ENCODE results near the gene PRM3.
A peak's percentile ranks its signal among the peaks of the same experiment; 100 is the strongest.

PRM3 gene

DNA sequence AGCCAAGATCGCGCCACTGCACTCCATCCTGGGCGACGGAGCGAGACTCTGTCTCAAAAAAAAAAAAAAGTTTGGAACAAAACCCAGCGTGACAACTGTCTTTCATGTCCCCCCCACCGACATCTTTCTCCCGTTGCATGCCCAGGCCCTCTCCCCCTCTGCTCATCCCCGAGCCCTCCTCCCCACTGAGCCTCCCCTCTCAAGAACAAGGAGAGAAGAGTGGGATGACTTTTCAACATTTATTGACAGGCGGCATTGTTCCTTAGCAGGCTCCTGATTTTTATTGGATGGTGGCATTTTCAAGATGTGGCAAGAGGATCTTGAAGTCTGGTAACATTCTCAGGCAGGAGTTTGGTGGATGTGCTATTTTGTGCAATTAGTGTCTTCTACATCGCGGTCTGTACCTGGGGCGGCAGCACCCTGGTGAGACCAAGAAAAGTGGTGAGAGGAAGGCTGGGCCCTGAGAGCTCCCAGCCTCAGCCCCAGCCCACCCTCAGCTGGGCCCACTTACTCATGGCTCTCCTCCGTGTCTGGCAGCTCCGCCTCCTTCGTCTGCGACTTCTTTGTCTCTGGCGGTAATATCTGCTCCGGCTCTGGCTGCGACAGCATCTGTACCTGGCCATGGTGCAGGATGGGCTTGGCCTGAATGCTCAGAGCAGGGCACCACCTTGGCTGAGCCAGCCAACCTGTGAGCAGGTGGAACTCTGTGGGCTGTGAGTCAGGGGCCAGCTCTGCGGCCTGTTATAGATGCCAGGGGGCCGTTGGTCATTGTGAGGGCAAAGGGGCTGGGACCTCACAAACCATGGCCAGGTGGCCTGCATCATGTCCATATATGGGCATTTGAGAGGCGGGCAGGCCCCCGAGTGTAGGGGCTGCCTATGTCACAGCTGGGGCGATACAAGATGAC is 7.4 kb upstream of the PRM3 start, which contains the start of gene PRM1:
TSS of gene PRM1 (minus strand) at position 715 of the 907 bp plus-strand sequence. CDS start at position 623, 92 bp downstream.
- DNase-seq = no peak

GRCh38 chr16:11278681-11279628 is 5.5 kb upstream of the PRM3 start:
- no peak for DNase-seq

- DNase-seq = no peak
These were observed 4.3 kb upstream of the PRM3 start for GRCh38 chr16:11277607-11278337.

DNA sequence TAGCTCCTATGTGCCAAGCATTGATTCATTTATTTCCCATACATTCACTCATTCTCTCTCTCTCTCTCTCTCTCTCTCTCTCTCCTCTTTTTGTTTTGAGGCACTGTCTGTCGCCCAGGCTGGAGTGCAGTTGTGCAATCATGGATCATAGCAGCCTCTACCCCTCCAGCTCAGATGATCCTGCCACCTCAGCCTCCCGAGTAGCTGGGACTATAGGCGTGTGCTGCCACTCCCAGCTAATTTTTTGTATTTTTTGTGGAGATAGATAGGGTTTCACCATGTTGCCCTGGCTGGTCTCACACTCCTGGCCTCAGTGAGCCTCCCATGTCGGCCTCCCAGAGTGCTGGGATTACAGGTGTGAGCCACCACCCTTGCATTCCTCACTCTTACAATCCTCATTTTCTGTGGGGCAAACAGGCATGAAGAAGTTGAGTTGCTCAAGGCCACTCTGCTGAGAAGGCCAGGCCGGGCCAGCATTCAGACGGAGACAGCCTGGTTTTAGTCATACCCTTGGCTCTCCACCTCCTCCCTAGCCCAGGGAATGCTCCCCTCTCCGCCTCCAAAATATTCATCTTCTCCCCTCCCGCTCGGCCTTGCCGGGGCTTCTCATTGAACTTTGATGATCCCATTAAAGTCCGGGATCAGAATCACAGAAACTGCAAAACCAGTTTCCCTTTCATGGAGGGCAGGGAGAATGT is 3.6 kb upstream of the PRM3 start:
- no peak for DNase-seq

GRCh38 chr16:11276143-11276895 is 2.9 kb upstream of the PRM3 start, which contains the start of gene PRM2:
TSS of gene PRM2 (minus strand) at chr16:11276480. CDS start at chr16:11276370, 110 bp downstream.
- no peak for DNase-seq

DNA sequence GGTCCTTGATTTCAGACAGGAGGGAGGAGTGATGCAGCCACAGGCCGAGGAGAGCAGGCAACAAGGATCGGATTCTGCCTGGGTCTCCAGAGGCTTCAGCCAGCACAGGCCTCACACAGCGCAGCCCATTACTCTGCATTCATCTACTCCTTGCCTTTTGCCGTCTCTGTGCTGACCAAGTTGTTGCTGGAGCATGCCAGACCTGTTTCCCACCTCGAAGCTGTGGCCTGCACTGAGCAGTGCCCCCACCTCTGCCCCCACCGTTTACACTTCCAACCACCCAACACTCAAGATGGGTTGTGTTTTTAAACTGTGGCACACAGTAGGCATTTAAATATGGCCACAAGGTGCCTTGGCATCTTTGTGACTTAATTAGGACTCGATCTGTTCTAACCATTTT is 1.5 kb upstream of the PRM3 start:
- no peak for DNase-seq

DNA sequence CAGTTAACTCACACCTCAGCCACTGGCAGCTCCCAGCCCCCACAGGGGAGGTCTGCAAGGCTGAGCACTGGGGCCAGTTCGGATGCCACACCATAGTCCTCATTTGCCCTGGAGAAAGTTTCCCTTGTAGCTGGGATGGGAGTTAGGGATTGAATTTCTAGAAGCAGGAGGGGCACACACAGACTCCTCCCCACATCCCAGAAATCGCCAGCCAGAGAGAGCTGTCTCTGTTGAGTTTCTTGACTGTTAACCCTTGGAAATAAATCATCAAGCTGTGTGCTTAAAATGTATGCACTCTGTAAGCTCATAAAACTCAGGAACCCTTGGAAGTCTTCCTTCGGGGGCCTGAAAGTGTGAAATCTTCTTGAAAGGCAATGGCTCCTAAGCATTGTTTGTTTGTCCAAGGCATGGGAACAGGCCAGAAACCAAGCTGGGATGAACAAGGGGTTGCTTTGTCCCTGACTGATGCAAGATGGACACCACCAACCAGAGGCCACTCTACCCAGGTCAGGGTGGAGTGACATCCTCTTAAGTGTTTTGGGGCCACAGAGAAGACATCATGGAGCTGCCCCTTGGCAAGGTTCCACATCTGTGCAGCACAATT is 394 bp upstream of the PRM3 start:
- no peak for DNase-seq

DNA sequence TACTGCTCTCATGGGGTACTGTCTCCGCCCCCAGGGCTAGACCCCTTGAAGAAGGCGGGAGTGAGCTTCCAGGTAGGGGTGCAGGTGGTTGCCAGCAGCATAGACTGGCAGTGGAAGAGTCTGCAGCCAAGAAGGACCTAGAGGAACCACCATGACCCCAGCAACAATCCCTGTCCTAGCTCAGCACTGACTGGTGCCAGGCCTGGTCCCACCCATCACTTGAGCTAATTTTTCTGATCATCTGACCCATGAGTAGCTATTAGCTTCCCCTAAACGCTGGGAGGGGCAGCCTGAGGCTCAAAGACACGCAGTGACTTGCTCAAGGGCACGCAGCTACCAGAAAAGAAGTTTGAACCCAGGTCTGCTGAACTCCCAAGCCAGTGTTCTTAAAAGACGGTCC is 945 bp downstream of the PRM3 start:
- no peak for DNase-seq

DNA sequence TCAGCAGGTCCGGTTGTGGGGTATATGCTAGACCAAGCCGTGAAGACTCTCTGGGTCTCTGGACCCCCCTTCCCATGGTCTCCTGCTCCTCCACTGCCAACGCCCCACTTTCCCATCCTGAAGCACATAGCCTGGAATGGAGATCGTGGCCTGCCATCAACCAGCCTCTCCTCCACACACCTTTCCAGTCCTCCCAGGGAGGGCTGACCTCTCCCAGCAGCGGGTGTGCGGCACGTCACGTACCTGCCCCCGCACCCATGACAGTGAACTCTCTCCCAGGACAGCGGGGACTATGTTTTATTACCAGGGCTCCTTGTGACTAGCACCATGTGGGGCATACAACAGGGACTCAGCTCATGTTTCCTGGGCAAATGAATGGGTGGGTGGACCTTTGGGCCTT is 1.8 kb downstream of the PRM3 start:
- no peak for DNase-seq

DNA sequence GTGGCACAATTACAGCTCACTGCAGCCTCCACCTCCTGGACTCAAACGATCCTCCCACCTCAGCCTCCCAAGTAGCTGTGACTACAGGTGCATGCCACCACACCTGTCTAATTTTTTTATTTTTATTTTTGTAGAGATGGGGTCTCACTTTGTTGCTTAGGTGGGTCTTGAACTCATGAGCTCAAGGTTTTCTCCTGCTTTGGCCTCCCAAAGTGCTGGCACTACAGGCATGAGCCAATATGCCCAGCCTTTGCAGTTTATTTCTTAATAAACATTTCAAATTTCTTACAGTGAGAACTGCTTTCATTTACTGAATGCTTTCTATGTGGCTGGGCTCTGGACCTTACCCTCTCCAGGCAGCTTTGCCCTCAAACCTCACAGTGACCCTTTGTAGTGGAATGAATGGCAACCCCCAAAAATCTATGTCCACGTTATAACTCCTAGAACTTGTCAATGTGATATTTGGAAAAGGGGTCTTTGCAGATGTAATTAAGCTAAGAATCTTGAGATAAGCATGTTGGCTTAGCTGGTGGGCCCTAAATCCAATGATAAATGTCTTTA is 2.7 kb downstream of the PRM3 start:
- no peak for DNase-seq

- DNase-seq = no peak
These were observed 4.5 kb downstream of the PRM3 start, which contains the start of gene TNP2 for GRCh38 chr16:11268921-11269375. TSS of gene TNP2 (minus strand) at chr16:11269325. CDS start at chr16:11269262, 63 bp downstream.

GRCh38 chr16:11265124-11265523 is 8.3 kb downstream of the PRM3 start:
- DNase-seq = no peak

DNA sequence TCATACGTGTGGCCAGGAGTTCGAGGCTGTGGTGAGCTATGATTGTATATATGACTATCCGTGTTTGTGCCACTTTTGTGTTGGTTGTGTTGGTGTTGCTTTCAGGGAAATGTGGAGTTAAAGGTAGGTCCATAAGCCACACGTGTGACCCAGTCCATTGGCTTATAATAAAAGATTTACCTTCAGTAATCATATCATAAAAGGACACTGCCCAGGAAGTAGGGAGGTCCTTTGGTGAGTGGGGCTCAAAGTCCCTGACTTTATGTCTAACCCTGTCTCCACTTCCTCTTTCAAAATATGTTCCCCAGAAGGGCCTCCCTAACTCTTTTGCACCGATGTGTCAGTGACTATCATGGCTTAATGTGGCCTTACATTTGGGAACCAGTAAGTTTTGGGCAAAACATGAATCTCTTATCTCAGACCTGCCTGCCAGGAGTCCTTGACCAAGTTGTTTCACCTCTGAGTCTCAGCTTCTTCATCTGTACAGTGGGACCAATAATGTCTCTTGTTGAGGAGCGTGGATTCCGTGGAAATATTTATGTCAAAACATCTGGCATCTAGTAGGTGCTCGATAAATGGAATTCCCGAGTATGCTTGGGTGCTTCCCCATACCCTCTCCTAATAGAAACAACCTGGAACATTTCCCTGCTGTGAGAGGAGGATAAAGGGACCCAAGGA is 9.1 kb downstream of the PRM3 start:
- DNase-seq = no peak

DNA sequence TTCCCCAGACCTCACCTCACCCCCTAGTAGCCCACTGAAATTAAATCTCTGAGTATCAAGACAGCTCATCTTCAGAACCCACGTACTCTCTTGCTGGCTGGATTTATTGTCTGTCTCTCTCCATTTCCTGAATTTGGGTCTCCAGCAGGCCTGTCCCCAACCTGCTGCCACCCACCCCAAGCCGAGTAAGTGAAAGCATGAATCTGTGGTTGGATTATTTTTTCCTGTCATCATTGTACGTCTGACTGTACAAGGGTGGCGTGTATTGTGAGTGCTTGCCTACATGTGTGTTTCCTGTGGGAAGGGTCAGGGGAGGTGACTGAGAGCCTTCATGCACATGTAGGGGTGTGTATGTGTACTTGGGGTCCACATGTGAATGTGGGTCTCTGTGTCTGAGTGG is 9.7 kb downstream of the PRM3 start:
- DNase-seq = peak; percentile 73

GRCh38 chr16:11262915-11263314 is 10.5 kb downstream of the PRM3 start:
- no peak for DNase-seq

GRCh38 chr16:11260596-11260966 is 12.8 kb downstream of the PRM3 start:
- no peak for DNase-seq

GRCh38 chr16:11259655-11260595 is 13.5 kb downstream of the PRM3 start:
- no peak for DNase-seq
